Liver (tissue), 9 donors: ENCODE measurements around the gene ATP6AP1. TPM values are rescaled to one million over a fixed set of nuclear protein-coding genes. Genes with fewer than 3 reads are reported as not detected.

ENCODE experiments used
- DNase-seq: peaks from one replicate; pipeline ENCODE4 v3.0.0-alpha.2; 2017; ENCODE audit warnings: low spot score
- H3K27ac ChIP-seq, 2 donors: one replicate each; pipeline ENCODE4 v1.7.0; 2013; ENCODE audit warnings: inconsistent platforms in 2 of 2, low read length in 2 of 2, control low read depth in 1 of 2, low read depth in 1 of 2, mild to moderate bottlenecking in 1 of 2
- H3K27me3 ChIP-seq, 4 donors: one replicate each; pipeline versions ENCODE4 v1.6.1 to v1.7.0; 2013; ENCODE audit warnings: low read length in 3 of 4, inconsistent platforms in 1 of 4, mild to moderate bottlenecking in 1 of 4, moderate library complexity in 1 of 4; ENCODE audit not compliant: control insufficient read depth in 4 of 4, insufficient read depth in 4 of 4
- H3K36me3 ChIP-seq, 4 donors: one replicate each; pipeline versions ENCODE4 v1.6.1 to v1.7.0; 2013; ENCODE audit warnings: low read length in 3 of 4, mild to moderate bottlenecking in 3 of 4, low read depth in 1 of 4, moderate library complexity in 1 of 4; ENCODE audit not compliant: control insufficient read depth in 4 of 4, insufficient read depth in 3 of 4
- H3K4me1 ChIP-seq, 4 donors: one replicate each; pipeline versions ENCODE4 v1.6.1 to v1.7.0; 2013; ENCODE audit warnings: low read length in 3 of 4, mild to moderate bottlenecking in 3 of 4, moderate library complexity in 1 of 4; ENCODE audit not compliant: control insufficient read depth in 4 of 4, insufficient read depth in 4 of 4
- H3K4me3 ChIP-seq, 3 donors: one replicate each; pipeline versions ENCODE4 v1.6.1 to v1.7.0; 2013; ENCODE audit warnings: low read length in 3 of 3, control low read depth in 1 of 3, low read depth in 1 of 3, mild to moderate bottlenecking in 1 of 3
- H3K9ac ChIP-seq, 2 donors: one replicate each; pipeline ENCODE4 v1.7.0; 2013; ENCODE audit warnings: low read length in 2 of 2, mild to moderate bottlenecking in 2 of 2, moderate library complexity in 2 of 2, control low read depth in 1 of 2, low read depth in 1 of 2
- H3K9me3 ChIP-seq, 4 donors: one replicate each; pipeline versions ENCODE4 v1.6.1 to v1.7.0; 2013; ENCODE audit warnings: low read length in 3 of 4; ENCODE audit not compliant: control insufficient read depth in 4 of 4
- ATF3 ChIP-seq: IDR thresholded peaks from 2 replicates; pipeline ENCODE4 v1.6.1; 2016; ENCODE audit warnings: antibody characterized with exemption
- EGR1 ChIP-seq, 2 donors: IDR thresholded peaks; 2 replicates each; pipeline ENCODE4 v1.6.1; 2016 to 2018; ENCODE audit warnings: antibody characterized with exemption in 2 of 2, low read depth in 2 of 2
- FOXA1 ChIP-seq: IDR thresholded peaks from 2 replicates; pipeline ENCODE4 v1.6.1; 2016; ENCODE audit warnings: antibody characterized with exemption
- FOXA2 ChIP-seq: IDR thresholded peaks from 2 replicates; pipeline ENCODE4 v1.6.1; 2016; ENCODE audit warnings: antibody characterized with exemption
- GABPA ChIP-seq, 2 donors: IDR thresholded peaks in 1 of 2; conservative IDR thresholded peaks in 1 of 2; 2 replicates each; pipeline ENCODE4 v1.6.1; 2016; ENCODE audit warnings: antibody characterized with exemption in 2 of 2, mild to moderate bottlenecking in 1 of 2, moderate library complexity in 1 of 2
- HNF4A ChIP-seq, 2 donors: conservative IDR thresholded peaks; 2 replicates each; pipeline ENCODE4 v1.6.1; 2016; ENCODE audit warnings: antibody characterized with exemption in 2 of 2, mild to moderate bottlenecking in 2 of 2
- HNF4G ChIP-seq: IDR thresholded peaks from 2 replicates; pipeline ENCODE4 v1.6.1; 2016; ENCODE audit warnings: antibody characterized with exemption
- JUND ChIP-seq, 2 donors: IDR thresholded peaks; 2 replicates each; pipeline ENCODE4 v1.6.1; 2016; ENCODE audit warnings: antibody characterized with exemption in 2 of 2
- MAX ChIP-seq: IDR thresholded peaks from 2 replicates; pipeline ENCODE4 v1.6.1; 2016; ENCODE audit warnings: antibody characterized with exemption
- NR2F2 ChIP-seq: IDR thresholded peaks from 2 replicates; pipeline ENCODE4 v1.6.1; 2016; ENCODE audit warnings: antibody characterized with exemption
- RAD21 ChIP-seq, 2 donors: IDR thresholded peaks; 2 replicates each; pipeline ENCODE4 v1.6.1; 2016; ENCODE audit warnings: antibody characterized with exemption in 2 of 2, mild to moderate bottlenecking in 2 of 2
- REST ChIP-seq: IDR thresholded peaks from 2 replicates; pipeline ENCODE4 v1.6.1; 2016; ENCODE audit warnings: antibody characterized with exemption, mild to moderate bottlenecking
- RXRA ChIP-seq, 2 donors: IDR thresholded peaks; 2 replicates each; pipeline ENCODE4 v1.6.1; 2017 to 2018; ENCODE audit warnings: antibody characterized with exemption in 2 of 2, mild to moderate bottlenecking in 1 of 2
- SP1 ChIP-seq: IDR thresholded peaks from 2 replicates; pipeline ENCODE4 v1.6.1; 2018; ENCODE audit warnings: antibody characterized with exemption, mild to moderate bottlenecking
- TAF1 ChIP-seq: conservative IDR thresholded peaks from 2 replicates; pipeline ENCODE4 v1.6.1; 2016; ENCODE audit warnings: antibody characterized with exemption, mild to moderate bottlenecking
- YY1 ChIP-seq: IDR thresholded peaks from 2 replicates; pipeline ENCODE4 v1.6.1; 2016; ENCODE audit warnings: antibody characterized with exemption, mild to moderate bottlenecking
- ZBTB33 ChIP-seq: IDR thresholded peaks from 2 replicates; pipeline ENCODE4 v1.6.1; 2016; ENCODE audit warnings: antibody characterized with exemption
- WGBS: extraction: QIAGEN DNeasy Blood & Tissue Kit; methylation state at CpG from one replicate; pipeline ENCODE4 v1.1.7; 2013; 5-methylcytosine and 5-hydroxymethylcytosine counted together
- polyA plus RNA-seq, 2 donors: library from polyadenylated mRNA; stranded (reverse) in 1 of 2; unstranded in 1 of 2; fragments of 200-250 nt in 1 of 2; fragments of >200 nt in 1 of 2; fragmentation: Nextera tagmentation in 1 of 2; extraction: Ambion mirVana in 1 of 2; gene quantifications; one replicate each; pipeline versions ENCODE4 v1.2.1 to v1.2.3, GENCODE V29; 2013 to 2015
- total RNA-seq, 2 donors: library from RNA; depleted of rRNA; stranded (reverse); fragments of >200 nt; gene quantifications; one replicate each; pipeline ENCODE4 v1.2.3, GENCODE V29; 2014
- TF ChIP-seq, protein P1 (sequence below): fragments of 150-350 bp; IDR thresholded peaks from 2 replicates; pipeline ENCODE4 v1.5.1; 2017; ENCODE audit warnings: improper control_type of control experiment, low read depth, low read length; ENCODE audit not compliant: missing input control
- donor health status: healthy.
- donor health status: healthy.
- donor health status: healthy.
- donor health status: healthy.
- donor health status: healthy.

ATP6AP1 gene
- total and polyA plus RNA-seq, 4 donors: 35.2 to 43.3 (median 40.8) TPM

- 4% methylated on average over 64 of the region's 65 CpGs for WGBS
- H3K27me3 ChIP-seq: no peaks in the 10 kb centered on the region
- H3K9ac ChIP-seq: no peak overlapping the region
- H3K4me3 ChIP-seq: peak overlapping the region in 2 of 3 donors; percentile 50 to 74
- no peaks in the 10 kb centered on the region for H3K9me3 ChIP-seq
- DNase-seq: no peak
- H3K36me3 ChIP-seq: peaks cover 0 to 2% (median 0%) of the 10 kb centered on the region in 4 donors
- TF ChIP-seq ATF3 (no peak), ZBTB33 (no peak), RXRA (IDR thresholded peaks at IDR 0.05) (no peak), REST (no peak), GABPA (IDR thresholded peaks at IDR 0.05 in 1 of 2, conservative IDR thresholded peaks at IDR 0.05 in 1 of 2) (no peak), YY1 (no peak), HNF4A (conservative IDR thresholded peaks at IDR 0.05) (no peak), RAD21 (IDR thresholded peaks at IDR 0.05) (no peak), TAF1 (no peak), FOXA2 (no peak), HNF4G (no peak), SP1 (no peak), NR2F2 (no peak), FOXA1 (no peak), MAX (no peak), EGR1 (IDR thresholded peaks at IDR 0.05; ENCODE audit: low read depth in 2 of 2) (no peak), JUND (IDR thresholded peaks at IDR 0.05) (no peak)
- TF ChIP-seq, protein P1, sequence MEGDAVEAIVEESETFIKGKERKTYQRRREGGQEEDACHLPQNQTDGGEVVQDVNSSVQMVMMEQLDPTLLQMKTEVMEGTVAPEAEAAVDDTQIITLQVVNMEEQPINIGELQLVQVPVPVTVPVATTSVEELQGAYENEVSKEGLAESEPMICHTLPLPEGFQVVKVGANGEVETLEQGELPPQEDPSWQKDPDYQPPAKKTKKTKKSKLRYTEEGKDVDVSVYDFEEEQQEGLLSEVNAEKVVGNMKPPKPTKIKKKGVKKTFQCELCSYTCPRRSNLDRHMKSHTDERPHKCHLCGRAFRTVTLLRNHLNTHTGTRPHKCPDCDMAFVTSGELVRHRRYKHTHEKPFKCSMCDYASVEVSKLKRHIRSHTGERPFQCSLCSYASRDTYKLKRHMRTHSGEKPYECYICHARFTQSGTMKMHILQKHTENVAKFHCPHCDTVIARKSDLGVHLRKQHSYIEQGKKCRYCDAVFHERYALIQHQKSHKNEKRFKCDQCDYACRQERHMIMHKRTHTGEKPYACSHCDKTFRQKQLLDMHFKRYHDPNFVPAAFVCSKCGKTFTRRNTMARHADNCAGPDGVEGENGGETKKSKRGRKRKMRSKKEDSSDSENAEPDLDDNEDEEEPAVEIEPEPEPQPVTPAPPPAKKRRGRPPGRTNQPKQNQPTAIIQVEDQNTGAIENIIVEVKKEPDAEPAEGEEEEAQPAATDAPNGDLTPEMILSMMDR: no peak
- H3K4me1 ChIP-seq: peaks cover 0 to 5% (median 0%) of the 10 kb centered on the region in 4 donors
- no peak overlapping the region for H3K27ac ChIP-seq
Observed at GRCh38 chrX:154457491-154458115, 29.1 kb downstream of the ATP6AP1 start.
